ENCODE results near the gene TOX3. TPM values are rescaled to one million over a fixed set of nuclear protein-coding genes. Genes with fewer than 3 reads are reported as not detected.

TOX3 gene
- total and polyA plus RNA-seq, 2 of the 13 experiments (the other 11 are each of a cell fraction or from before 2014, with no cell fraction given): 14.5 to 98.6 TPM

DNA sequence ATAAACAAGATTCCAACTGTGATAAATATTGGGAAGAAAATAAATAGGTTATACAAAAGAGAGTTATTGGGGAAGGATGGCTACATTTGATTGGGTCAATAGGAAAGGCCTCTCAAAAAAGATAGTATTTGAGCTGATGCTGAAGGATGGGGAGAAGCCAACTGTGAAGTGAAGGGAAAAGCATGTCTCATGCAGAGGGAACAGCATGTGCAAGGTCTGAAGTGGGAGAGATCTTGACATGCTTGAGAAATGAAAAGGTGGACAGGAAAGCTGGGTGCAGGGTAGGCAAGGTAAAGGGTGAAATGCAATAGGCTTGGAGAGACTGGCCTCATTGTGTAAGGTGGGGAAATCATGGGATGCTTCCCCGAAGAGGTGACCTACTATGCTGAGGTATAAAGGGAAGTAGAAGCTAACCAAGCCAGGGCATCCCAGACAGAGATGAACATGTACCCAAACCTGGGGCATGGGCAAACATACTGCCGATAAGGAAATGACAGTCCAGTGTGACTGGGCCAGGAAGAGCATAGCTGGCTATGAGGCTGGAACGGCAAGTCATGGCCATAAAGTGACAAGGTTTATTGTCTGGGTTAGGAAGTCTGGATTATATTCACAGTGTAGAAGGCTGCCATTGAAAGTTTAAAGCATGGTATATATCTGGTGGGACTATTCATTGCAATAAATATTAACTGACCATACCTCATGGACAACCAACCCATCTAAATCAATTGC, 91.2 kb downstream of the TOX3 start (continued):
- TF ChIP-seq ZBTB40 (IDR thresholded peaks at IDR 0.05) (no peak), ZBTB40 (CRISPR knock-in tag; IDR thresholded peaks at IDR 0.05) (no peak), KLF6 (CRISPR knock-in tag; IDR thresholded peaks at IDR 0.05) (no peak)
